H1 (cell line): ENCODE results near the gene PLSCR3. TPM values are rescaled to one million over a fixed set of nuclear protein-coding genes. Genes with fewer than 3 reads are reported as not detected.

Source experiments
- CTCF ChIA-PET: fragments of 300-600 bp; sonication (Branson Sonifier 250); formaldehyde crosslinking; loops from one replicate; lab custom pipeline; 2021; ENCODE audit not compliant: partially characterized antibody; lab: Charles Lee
- POLR2A ChIA-PET: fragments of 300-600 bp; sonication (Branson Sonifier 250); formaldehyde crosslinking; loops from one replicate; lab custom pipeline; 2021; ENCODE audit warnings: inconsistent platforms; ENCODE audit not compliant: partially characterized antibody; lab: Charles Lee
- DNase-seq, 2 experiments: peaks; one replicate each; pipeline versions ENCODE4 v3.0.0 to v3.0.0-alpha.2; 2010 to 2022; ENCODE audit warnings: low spot score in 2 of 2, low read depth in 1 of 2, mixed read lengths in 1 of 2
- FAIRE-seq: peaks from 2 replicates; lab custom pipeline; 2011; peaks lifted over from hg19 to GRCh38; lab: Jason Lieb, UNC
- H2AFZ ChIP-seq: 2 replicates; pipeline ENCODE4 v1.8.1; 2012; ENCODE audit warnings: low read length, inconsistent platforms
- H2AK5ac ChIP-seq: 2 replicates; pipeline ENCODE4 v1.6.1; 2013; ENCODE audit warnings: low read depth, low read length
- H2BK120ac ChIP-seq: replicated peaks from 2 replicates; pipeline ENCODE3; 2013; ENCODE audit warnings: low read depth, low read length, inconsistent platforms
- H2BK12ac ChIP-seq: 2 replicates; pipeline ENCODE4 v1.6.1; 2013; ENCODE audit warnings: low read depth, low read length
- H2BK15ac ChIP-seq: 2 replicates; pipeline ENCODE4 v1.6.1; 2013; ENCODE audit warnings: low read length
- H2BK20ac ChIP-seq: 2 replicates; pipeline ENCODE4 v1.6.1; 2013; ENCODE audit warnings: low read length
- H2BK5ac ChIP-seq: 2 replicates; pipeline ENCODE4 v1.6.1; 2013; ENCODE audit warnings: low read depth, low read length
- H3K14ac ChIP-seq: 2 replicates; pipeline ENCODE4 v1.6.1; 2013; ENCODE audit warnings: inconsistent platforms; ENCODE audit not compliant: insufficient read length
- H3K18ac ChIP-seq: 2 replicates; pipeline ENCODE4 v1.6.1; 2013; ENCODE audit warnings: low read length; ENCODE audit errors: extremely low read depth
- H3K23ac ChIP-seq: 2 replicates; pipeline ENCODE4 v1.6.1; 2013; ENCODE audit warnings: inconsistent platforms; ENCODE audit not compliant: insufficient read length
- H3K23me2 ChIP-seq: 2 replicates; pipeline ENCODE4 v1.6.1; 2013; ENCODE audit warnings: low read depth, low read length
- H3K27ac ChIP-seq: 2 replicates; pipeline ENCODE4 v1.6.1; 2011; ENCODE audit warnings: low read depth, low read length, inconsistent platforms
- H3K27me3 ChIP-seq, 4 experiments: replicated peaks in 1 of 4; 1 replicate in 1 of 4; 2 replicates in 3 of 4; pipeline versions ENCODE4 v1.6.1 to v1.8.1; 2011 to 2013; ENCODE audit warnings: low read length in 3 of 4, mild to moderate bottlenecking in 3 of 4, inconsistent platforms in 2 of 4, mixed read lengths in 2 of 4, moderate library complexity in 1 of 4; ENCODE audit not compliant: control insufficient read depth in 3 of 4, insufficient read depth in 3 of 4; ENCODE audit errors: extremely low read depth in 1 of 4
- H3K36me3 ChIP-seq, 4 experiments: 2 replicates each; pipeline versions ENCODE4 v1.6.1 to v1.8.1; 2011 to 2013; ENCODE audit warnings: mild to moderate bottlenecking in 4 of 4, low read length in 3 of 4, moderate library complexity in 2 of 4, control low read depth in 1 of 4, inconsistent platforms in 1 of 4; ENCODE audit not compliant: insufficient read depth in 4 of 4, control insufficient read depth in 2 of 4
- H3K4ac ChIP-seq: replicated peaks from 2 replicates; pipeline ENCODE3; 2013; ENCODE audit warnings: low read length, low read depth, mixed read lengths, inconsistent platforms; ENCODE audit not compliant: insufficient read length
- H3K4me1 ChIP-seq, 4 experiments: replicated peaks in 1 of 4; 1 replicate in 1 of 4; 2 replicates in 3 of 4; pipeline versions ENCODE4 v1.6.1 to v1.8.1; 2011 to 2013; ENCODE audit warnings: low read length in 3 of 4, inconsistent platforms in 2 of 4, mixed read lengths in 1 of 4; ENCODE audit not compliant: insufficient read depth in 4 of 4, control insufficient read depth in 3 of 4
- H3K4me2 ChIP-seq, 2 experiments: 2 replicates each; pipeline versions ENCODE4 v1.6.1 to v1.8.1; 2011 to 2013; ENCODE audit warnings: low read depth in 2 of 2, low read length in 2 of 2, control low read depth in 1 of 2, inconsistent platforms in 1 of 2, mild to moderate bottlenecking in 1 of 2; ENCODE audit not compliant: insufficient read depth in 1 of 2
- H3K4me3 ChIP-seq, 4 experiments: fragments of 200-600, 300-600 bp in 1 of 4; sonication (generic), shearing (Covaris generic), sonication (Bioruptor Twin) in 1 of 4; 2 replicates each; pipeline versions ENCODE4 v1.5.1 to v1.8.1; 2011 to 2016; ENCODE audit warnings: low read length in 4 of 4, low read depth in 3 of 4, control low read depth in 2 of 4, inconsistent platforms in 2 of 4, mild to moderate bottlenecking in 2 of 4, mixed read lengths in 1 of 4, moderate library complexity in 1 of 4; ENCODE audit not compliant: insufficient read depth in 2 of 4; ENCODE audit errors: extremely low read depth in 1 of 4
- H3K56ac ChIP-seq: replicated peaks from 2 replicates; pipeline ENCODE3; 2013; ENCODE audit warnings: low read depth, mild to moderate bottlenecking, mixed read lengths, low read length, inconsistent platforms; ENCODE audit not compliant: insufficient read length
- H3K79me1 ChIP-seq: 2 replicates; pipeline ENCODE4 v1.6.1; 2013; ENCODE audit warnings: low read depth, low read length, control low read depth
- H3K79me2 ChIP-seq, 2 experiments: 2 replicates each; pipeline versions ENCODE4 v1.6.1 to v1.8.1; 2012 to 2013; ENCODE audit warnings: low read length in 2 of 2, mild to moderate bottlenecking in 2 of 2, inconsistent platforms in 1 of 2; ENCODE audit not compliant: insufficient read depth in 2 of 2, control insufficient read depth in 1 of 2
- H3K9ac ChIP-seq, 4 experiments: replicated peaks in 1 of 4; 1 replicate in 1 of 4; 2 replicates in 3 of 4; pipeline versions ENCODE4 v1.6.1 to v1.8.1; 2011 to 2013; ENCODE audit warnings: low read depth in 3 of 4, low read length in 3 of 4, control low read depth in 2 of 4, mild to moderate bottlenecking in 2 of 4, moderate library complexity in 2 of 4, inconsistent platforms in 1 of 4; ENCODE audit errors: extremely low read depth in 1 of 4
- H3K9me3 ChIP-seq, 2 experiments: 2 replicates each; pipeline versions ENCODE4 v1.6.1 to v1.8.1; 2012 to 2013; ENCODE audit warnings: mild to moderate bottlenecking in 2 of 2, moderate library complexity in 2 of 2, control low read depth in 1 of 2, inconsistent platforms in 1 of 2, low read depth in 1 of 2, low read length in 1 of 2, mixed read lengths in 1 of 2; ENCODE audit not compliant: insufficient read depth in 2 of 2
- H4K20me1 ChIP-seq, 2 experiments: replicated peaks in 1 of 2; 2 replicates each; pipeline versions ENCODE3 to v1.8.1; 2011 to 2013; ENCODE audit warnings: inconsistent platforms in 2 of 2, low read length in 2 of 2, mild to moderate bottlenecking in 1 of 2; ENCODE audit not compliant: insufficient read depth in 2 of 2, control insufficient read depth in 1 of 2
- H4K5ac ChIP-seq: 2 replicates; pipeline ENCODE4 v1.6.1; 2013; ENCODE audit warnings: low read length, low read depth, mixed read lengths, inconsistent platforms; ENCODE audit not compliant: insufficient read length
- H4K8ac ChIP-seq: 2 replicates; pipeline ENCODE4 v1.8.0; 2013; ENCODE audit warnings: mild to moderate bottlenecking, moderate library complexity, low read length, inconsistent platforms; ENCODE audit not compliant: insufficient read depth; ENCODE audit errors: extremely low read depth
- H4K91ac ChIP-seq: replicated peaks from 2 replicates; pipeline ENCODE3; 2013; ENCODE audit warnings: low read length, mixed read lengths, inconsistent platforms; ENCODE audit not compliant: insufficient read length
- BRCA1 ChIP-seq: IDR thresholded peaks from 2 replicates; pipeline ENCODE4 v1.6.1; 2012; ENCODE audit warnings: low read depth, low read length, improper control_type of control experiment
- CEBPB ChIP-seq: IDR thresholded peaks from 2 replicates; pipeline ENCODE4 v1.6.1; 2012; ENCODE audit warnings: low read depth, low read length
- EZH2 ChIP-seq: fragments of 200-600 bp; sonication (generic); IDR thresholded peaks from 2 replicates; pipeline ENCODE4 v1.7.1; 2012; ENCODE audit warnings: low read depth, mild to moderate bottlenecking, moderate library complexity, low read length, inconsistent platforms; ENCODE audit not compliant: severe bottlenecking
- NANOG ChIP-seq: IDR thresholded peaks from 2 replicates; pipeline ENCODE4 v1.6.1; 2011; ENCODE audit warnings: low read length, low read depth, mild to moderate bottlenecking, inconsistent platforms; ENCODE audit not compliant: insufficient read depth, poor library complexity, severe bottlenecking
- RBBP5 ChIP-seq: IDR thresholded peaks from 2 replicates; pipeline ENCODE4 v1.7.1; 2012; ENCODE audit warnings: low read depth, mild to moderate bottlenecking, inconsistent platforms, low read length, moderate library complexity, borderline replicate concordance
- RFX5 ChIP-seq: IDR thresholded peaks from 2 replicates; pipeline ENCODE4 v1.6.1; 2011; ENCODE audit warnings: low read depth, low read length, improper control_type of control experiment, borderline replicate concordance
- SAP30 ChIP-seq: fragments of 300-600 bp; sonication (generic); IDR thresholded peaks from 2 replicates; pipeline ENCODE4 v1.7.1; 2012; ENCODE audit warnings: low read length, moderate library complexity, mild to moderate bottlenecking, inconsistent platforms; ENCODE audit not compliant: insufficient read depth, insufficient replicate concordance
- SRF ChIP-seq: IDR thresholded peaks from 2 replicates; pipeline ENCODE4 v1.6.1; 2011; ENCODE audit warnings: mild to moderate bottlenecking, low read depth, low read length, moderate library complexity
- SUZ12 ChIP-seq: fragments of 200-600 bp; sonication (generic); IDR thresholded peaks from 2 replicates; pipeline ENCODE4 v1.6.1; 2012; ENCODE audit warnings: mild to moderate bottlenecking, inconsistent platforms, low read length, moderate library complexity, mixed read lengths
- TAF7 ChIP-seq: optimal IDR thresholded peaks from 2 replicates; pipeline ENCODE3; 2011; ENCODE audit warnings: low read depth, mild to moderate bottlenecking, inconsistent platforms, low read length, moderate library complexity, borderline replicate concordance
- TEAD4 ChIP-seq: IDR thresholded peaks from 2 replicates; pipeline ENCODE4 v1.6.1; 2012; ENCODE audit warnings: low read depth, low read length, inconsistent platforms, mixed read lengths
- ZNF274 ChIP-seq: IDR thresholded peaks from 2 replicates; pipeline ENCODE4 v1.7.0; 2012; ENCODE audit warnings: low read length, borderline replicate concordance; ENCODE audit errors: extremely low read depth
- WGBS, 2 experiments: shearing (Covaris generic) in 1 of 2; methylation state at CpG; one replicate each; pipeline versions ENCODE4 v1.1.6 to v1.1.7; 2013 to 2015; ENCODE audit warnings: low lambda C conversion rate in 2 of 2, mixed read lengths in 2 of 2, inconsistent platforms in 1 of 2, low coverage in 1 of 2, missing lambda C conversion rate in 1 of 2; ENCODE audit not compliant: insufficient replicate concordance in 2 of 2, insufficient coverage in 1 of 2, insufficient read length in 1 of 2; ENCODE audit errors: extremely low coverage in 1 of 2, missing lambda C conversion rate in 1 of 2; 5-methylcytosine and 5-hydroxymethylcytosine counted together
- polyA plus RNA-seq, 7 experiments: library from polyadenylated mRNA; depleted of rRNA in 3 of 7; stranded (reverse) in 5 of 7; unstranded in 2 of 7; fragments of >200 nt in 5 of 7; fragments of 200-250 nt in 2 of 7; gene quantifications; 1 replicate in 5 of 7; 2 replicates in 1 of 7; 4 replicates in 1 of 7; pipeline versions ENCODE4 v1.2.1 to v1.2.3, GENCODE V29; 2011 to 2013; ENCODE audit warnings: missing spikeins in 2 of 7, mixed read lengths in 2 of 7
- total RNA-seq: library from RNA; stranded (reverse); fragmentation: NEBNext Ultra II Directional; extraction: Animal tissue kit (Norgen Biotek cat#: 25700); gene quantifications from 2 replicates; pipeline ENCODE4 v1.2.1, GENCODE V29; 2021
- TF ChIP-seq, protein P1 (sequence below): IDR thresholded peaks from 2 replicates; pipeline ENCODE4 v1.6.1; 2011; ENCODE audit warnings: low read depth, mild to moderate bottlenecking, low read length; ENCODE audit not compliant: insufficient read depth

The PLSCR3 gene
- total and polyA plus RNA-seq, 2 of the 8 experiments (the other 6 are each of a cell fraction or from before 2014, with no cell fraction given) = 36.1 to 38.7 TPM

DNA sequence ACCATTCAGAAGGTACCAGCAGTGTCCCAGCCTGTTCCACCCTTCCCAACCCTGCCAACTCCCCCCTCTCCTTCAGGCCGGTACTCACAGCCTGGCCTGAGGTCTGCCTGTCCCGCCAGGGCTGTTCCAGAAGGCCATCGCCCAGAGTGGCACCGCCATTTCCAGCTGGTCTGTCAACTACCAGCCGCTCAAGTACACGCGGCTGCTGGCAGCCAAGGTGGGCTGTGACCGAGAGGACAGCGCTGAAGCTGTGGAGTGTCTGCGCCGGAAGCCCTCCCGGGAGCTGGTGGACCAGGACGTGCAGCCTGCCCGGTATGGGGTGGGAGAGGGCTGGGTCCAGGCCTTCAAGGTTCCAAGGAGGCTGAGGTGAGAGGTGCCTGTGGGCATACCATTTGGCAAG, 20.5 kb upstream of the PLSCR3 start:
- Histone ChIP-seq H3K4me3 (no peak overlapping the region), H3K4me2 (no peak overlapping the region), H3K27me3 (no peaks in the 10 kb centered on the region), H2BK15ac (no peak overlapping the region), H2AK5ac (no peak overlapping the region), H3K9ac (no peak overlapping the region), H2BK12ac (no peak overlapping the region), H3K79me2 (no peaks in the 10 kb centered on the region), H3K4ac (no peak overlapping the region), H4K8ac (no peak overlapping the region), H2BK20ac (no peak overlapping the region), H3K36me3 (peaks cover 0 to 34% (median 14%) of the 10 kb centered on the region in 4 experiments; a peak in 6 of 8 replicates), H2AFZ (no peak overlapping the region), H4K20me1 (peaks cover 2 to 13% of the 10 kb centered on the region in 2 experiments), H3K56ac (no peak overlapping the region), H3K9me3 (no peaks in the 10 kb centered on the region), H3K27ac (no peak overlapping the region), H4K91ac (no peak overlapping the region), H2BK120ac (no peak overlapping the region), H3K14ac (no peak overlapping the region), H3K79me1 (0 out of 2 replicates have a peak, but pooled peaks cover 1% of the 10 kb centered on the region), H4K5ac (no peak overlapping the region), H3K4me1 (peaks cover 0 to 12% (median 7%) of the 10 kb centered on the region in 4 experiments; a peak in 5 of 7 replicates), H2BK5ac (no peak overlapping the region), H3K23me2 (peaks cover 4% of the 10 kb centered on the region; the same call in 1 of the 2 replicates), H3K18ac (no peak overlapping the region), H3K23ac (no peak overlapping the region)
- no peak for TF ChIP-seq EZH2
- TF ChIP-seq SRF = no peak
- TF ChIP-seq ZNF274 = no peak
- no peak for TF ChIP-seq SAP30
- TF ChIP-seq NANOG = no peak
- no peak for TF ChIP-seq RFX5
- TF ChIP-seq, protein P1, sequence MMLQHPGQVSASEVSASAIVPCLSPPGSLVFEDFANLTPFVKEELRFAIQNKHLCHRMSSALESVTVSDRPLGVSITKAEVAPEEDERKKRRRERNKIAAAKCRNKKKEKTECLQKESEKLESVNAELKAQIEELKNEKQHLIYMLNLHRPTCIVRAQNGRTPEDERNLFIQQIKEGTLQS = no peak
- TF ChIP-seq CEBPB = no peak
- TF ChIP-seq TAF7 = no peak
- no peak for TF ChIP-seq RBBP5
- no peak for TF ChIP-seq BRCA1
- no peak for TF ChIP-seq SUZ12
- TF ChIP-seq TEAD4 = no peak
- FAIRE-seq (no peak), DNase-seq (no peak)
- WGBS, 2 experiments = 89% methylated on average over 14 of the region's 14 CpGs; no CpG with 5 or more reads in 1 of the 2 experiments
- CTCF ChIA-PET = interaction anchor here (2.4 kb wide), 1 partner anchor 23 kb away, joined by 5 read pairs; no protein-coding TSS in a partner anchor
- POLR2A ChIA-PET = interaction anchor here (0.7 to 2.8 kb wide), 6 partner anchors 8 to 69 kb away, joined by 3 to 14 read pairs (median 4); partner anchors contain the start of genes NLGN2 and TMEM256
